Caco-2 (cell line): ENCODE data around the gene AUH. TPM values are rescaled to one million over a fixed set of nuclear protein-coding genes. Genes with fewer than 3 reads are reported as not detected.

Experiments
- BruUV-seq: library from RNA; stranded (reverse); fragments of 400-500 nt; replicated peaks from 2 replicates; lab custom pipeline; 2021; lab: Mats Ljungman, UMichigan
- CTCF ChIA-PET: fragments of 300-600 bp; sonication (Branson Sonifier 250); formaldehyde crosslinking; loops from one replicate; lab custom pipeline; 2022; ENCODE audit warnings: antibody characterized with exemption; lab: Charles Lee
- POLR2A ChIA-PET: fragments of 300-600 bp; sonication (Branson Sonifier 250); formaldehyde crosslinking; loops from one replicate; lab custom pipeline; 2022; ENCODE audit warnings: antibody characterized with exemption; lab: Charles Lee
- DNase-seq, 2 experiments: peaks; one replicate each; pipeline versions ENCODE4 v3.0.0 to v3.0.0-alpha.2; 2020 to 2022
- H3K27me3 ChIP-seq: replicated peaks from 2 replicates; pipeline ENCODE4 v1.6.0; 2011; ENCODE audit warnings: low read length; ENCODE audit not compliant: control insufficient read depth, insufficient read depth
- H3K36me3 ChIP-seq: 2 replicates; pipeline ENCODE4 v1.5.1; 2011; ENCODE audit warnings: low read length; ENCODE audit not compliant: control insufficient read depth, insufficient read depth
- H3K4me1 ChIP-seq: fragments of 250-450 bp; sonication (Bioruptor Pico); 2 replicates; pipeline ENCODE4 v1.5.1; 2020; ENCODE audit warnings: mild to moderate bottlenecking
- H3K4me3 ChIP-seq: 2 replicates; pipeline ENCODE4 v1.5.1; 2011; ENCODE audit warnings: low read depth, mild to moderate bottlenecking, control low read depth, low read length
- H3K9me3 ChIP-seq: fragments of 250-450 bp; sonication (Bioruptor Pico); 2 replicates; pipeline ENCODE4 v1.5.1; 2020; ENCODE audit warnings: mild to moderate bottlenecking, moderate library complexity
- H3K27ac Mint-ChIP-seq: one replicate; pipeline ENCODE4 v1.8.0; 2022; ENCODE audit warnings: mixed read lengths; ENCODE audit not compliant: unreplicated experiment
- H3K27me3 Mint-ChIP-seq: one replicate; pipeline ENCODE4 v1.8.0; 2022; ENCODE audit warnings: mixed read lengths; ENCODE audit not compliant: insufficient read depth, unreplicated experiment
- H3K36me3 Mint-ChIP-seq: one replicate; pipeline ENCODE4 v1.8.0; 2022; ENCODE audit warnings: mild to moderate bottlenecking, mixed read lengths; ENCODE audit not compliant: insufficient read depth, unreplicated experiment
- H3K4me1 Mint-ChIP-seq: one replicate; pipeline ENCODE4 v1.8.0; 2022; ENCODE audit warnings: low read depth, mixed read lengths; ENCODE audit not compliant: unreplicated experiment
- H3K4me3 Mint-ChIP-seq: one replicate; pipeline ENCODE4 v1.8.0; 2022; ENCODE audit warnings: mild to moderate bottlenecking, moderate library complexity, mixed read lengths; ENCODE audit not compliant: unreplicated experiment
- H3K9me3 Mint-ChIP-seq: one replicate; pipeline ENCODE4 v1.8.0; 2022; ENCODE audit warnings: mixed read lengths; ENCODE audit not compliant: unreplicated experiment
- intact Hi-C: fragments of 100-400 bp; cut with micrococcal nuclease; formaldehyde crosslinking; loops from one replicate; pipeline ENCODE4 v1.10.0; 2022; ENCODE audit not compliant: unreplicated experiment
- total RNA-seq: library from RNA; stranded (reverse); gene quantifications from 2 replicates; pipeline ENCODE4 v1.2.3, GENCODE V29; 2022
- TF ChIP-seq, protein P1 (sequence below), 2 experiments: fragments of 200-600 bp in 1 of 2; IDR thresholded peaks; 1 replicate in 1 of 2; 2 replicates in 1 of 2; pipeline versions ENCODE4 v1.5.1 to v1.8.0; 2011 to 2022; ENCODE audit warnings: antibody characterized with exemption in 1 of 2, control low read depth in 1 of 2, inconsistent platforms in 1 of 2, low read depth in 1 of 2, low read length in 1 of 2, mild to moderate bottlenecking in 1 of 2, moderate library complexity in 1 of 2; ENCODE audit not compliant: insufficient read depth in 1 of 2, severe bottlenecking in 1 of 2, unreplicated experiment in 1 of 2

Gene AUH
- total RNA-seq, 1 experiment from 2014 or later = 10.3 TPM

DNA sequence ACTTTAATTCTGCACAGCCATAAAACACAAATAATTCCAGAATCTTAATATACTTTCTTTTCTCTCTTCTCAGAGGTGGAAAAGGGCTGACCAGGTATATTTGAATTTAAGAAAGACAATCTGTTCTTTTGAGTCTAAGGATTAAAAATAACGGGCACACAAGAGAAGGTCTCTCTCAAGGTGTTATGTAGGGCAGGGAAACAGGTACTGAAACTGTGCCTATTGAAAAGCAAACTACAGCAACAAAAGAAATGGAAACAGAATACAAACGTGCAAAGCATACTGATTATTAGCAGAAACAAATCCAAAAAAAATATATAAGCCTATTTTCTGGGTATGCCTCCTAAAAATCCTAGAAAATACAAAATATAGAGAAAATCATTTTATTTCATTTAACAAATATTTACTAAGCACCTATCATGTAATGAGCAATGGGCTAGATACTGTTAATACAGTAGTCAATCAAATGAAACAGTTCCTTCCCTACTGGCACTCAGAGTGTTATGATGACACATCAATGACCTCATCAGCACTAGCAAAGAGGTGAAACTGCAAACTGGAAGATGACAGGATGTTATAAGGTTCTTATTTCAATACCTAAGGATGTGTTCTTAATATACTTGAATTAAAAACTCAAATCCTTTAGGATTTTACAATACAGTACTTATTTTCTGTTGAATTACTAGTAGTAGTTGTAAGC, 87.7 kb downstream of the AUH start:
- Histone ChIP-seq H3K4me3 (no peak overlapping the region), H3K36me3 (no peaks in the 10 kb centered on the region), H3K4me1 (no peaks in the 10 kb centered on the region), H3K9me3 (no peaks in the 10 kb centered on the region), H3K27me3 (no peaks in the 10 kb centered on the region)
- ChIA-PET POLR2A (no interaction called here), CTCF (no interaction called here)
- DNase-seq = no peak
- no peaks in the 10 kb centered on the region for H3K36me3 Mint-ChIP-seq
- BruUV-seq = no TSS peak
- no peak overlapping the region for H3K4me3 Mint-ChIP-seq
- H3K4me1 Mint-ChIP-seq = no peaks in the 10 kb centered on the region
- H3K27me3 Mint-ChIP-seq = no peaks in the 10 kb centered on the region
- H3K27ac Mint-ChIP-seq = no peak overlapping the region
- intact Hi-C loops = no loop called here
- TF ChIP-seq, protein P1, sequence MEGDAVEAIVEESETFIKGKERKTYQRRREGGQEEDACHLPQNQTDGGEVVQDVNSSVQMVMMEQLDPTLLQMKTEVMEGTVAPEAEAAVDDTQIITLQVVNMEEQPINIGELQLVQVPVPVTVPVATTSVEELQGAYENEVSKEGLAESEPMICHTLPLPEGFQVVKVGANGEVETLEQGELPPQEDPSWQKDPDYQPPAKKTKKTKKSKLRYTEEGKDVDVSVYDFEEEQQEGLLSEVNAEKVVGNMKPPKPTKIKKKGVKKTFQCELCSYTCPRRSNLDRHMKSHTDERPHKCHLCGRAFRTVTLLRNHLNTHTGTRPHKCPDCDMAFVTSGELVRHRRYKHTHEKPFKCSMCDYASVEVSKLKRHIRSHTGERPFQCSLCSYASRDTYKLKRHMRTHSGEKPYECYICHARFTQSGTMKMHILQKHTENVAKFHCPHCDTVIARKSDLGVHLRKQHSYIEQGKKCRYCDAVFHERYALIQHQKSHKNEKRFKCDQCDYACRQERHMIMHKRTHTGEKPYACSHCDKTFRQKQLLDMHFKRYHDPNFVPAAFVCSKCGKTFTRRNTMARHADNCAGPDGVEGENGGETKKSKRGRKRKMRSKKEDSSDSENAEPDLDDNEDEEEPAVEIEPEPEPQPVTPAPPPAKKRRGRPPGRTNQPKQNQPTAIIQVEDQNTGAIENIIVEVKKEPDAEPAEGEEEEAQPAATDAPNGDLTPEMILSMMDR (IDR thresholded peaks at IDR 0.05; ENCODE audit: insufficient read depth in 1 of 2, low read depth in 1 of 2, low read length in 1 of 2, severe bottlenecking in 1 of 2, unreplicated experiment in 1 of 2) = no peak
- no peaks in the 10 kb centered on the region for H3K9me3 Mint-ChIP-seq

DNA sequence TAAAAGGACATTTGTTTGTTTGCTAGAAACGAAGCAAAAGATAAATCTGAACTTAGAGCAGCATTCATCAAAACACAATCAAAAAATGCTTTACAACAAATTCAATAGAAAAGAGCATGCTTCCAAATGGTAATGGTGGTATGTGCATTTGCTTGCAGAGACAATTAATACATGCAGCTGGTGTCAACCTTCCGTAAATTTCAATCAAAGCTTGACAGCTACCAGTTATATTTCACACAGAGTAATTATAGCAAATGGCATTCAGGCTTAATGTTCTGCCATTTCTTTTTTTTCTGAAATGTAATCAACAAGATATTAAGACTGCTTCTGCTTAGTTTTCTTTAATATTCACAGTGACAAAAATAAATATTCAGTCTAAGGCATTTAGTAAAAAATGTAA, 90.6 kb downstream of the AUH start:
- POLR2A ChIA-PET = no interaction called here
- H3K4me3 ChIP-seq = no peak overlapping the region
- H3K4me1 ChIP-seq = no peaks in the 10 kb centered on the region
- H3K36me3 Mint-ChIP-seq = no peaks in the 10 kb centered on the region
- TF ChIP-seq, protein P1 (IDR thresholded peaks at IDR 0.05; ENCODE audit: insufficient read depth in 1 of 2, low read depth in 1 of 2, low read length in 1 of 2, severe bottlenecking in 1 of 2, unreplicated experiment in 1 of 2) = no peak
- no peaks in the 10 kb centered on the region for H3K27me3 ChIP-seq
- intact Hi-C loops = no loop called here
- H3K9me3 Mint-ChIP-seq = no peaks in the 10 kb centered on the region
- no peaks in the 10 kb centered on the region for H3K4me1 Mint-ChIP-seq
- no peak overlapping the region for H3K4me3 Mint-ChIP-seq
- no peaks in the 10 kb centered on the region for H3K36me3 ChIP-seq
- DNase-seq = no peak
- BruUV-seq = no TSS peak
- H3K27me3 Mint-ChIP-seq = no peaks in the 10 kb centered on the region
- H3K27ac Mint-ChIP-seq = no peak overlapping the region
- CTCF ChIA-PET = no interaction called here
- H3K9me3 ChIP-seq = no peaks in the 10 kb centered on the region

DNA sequence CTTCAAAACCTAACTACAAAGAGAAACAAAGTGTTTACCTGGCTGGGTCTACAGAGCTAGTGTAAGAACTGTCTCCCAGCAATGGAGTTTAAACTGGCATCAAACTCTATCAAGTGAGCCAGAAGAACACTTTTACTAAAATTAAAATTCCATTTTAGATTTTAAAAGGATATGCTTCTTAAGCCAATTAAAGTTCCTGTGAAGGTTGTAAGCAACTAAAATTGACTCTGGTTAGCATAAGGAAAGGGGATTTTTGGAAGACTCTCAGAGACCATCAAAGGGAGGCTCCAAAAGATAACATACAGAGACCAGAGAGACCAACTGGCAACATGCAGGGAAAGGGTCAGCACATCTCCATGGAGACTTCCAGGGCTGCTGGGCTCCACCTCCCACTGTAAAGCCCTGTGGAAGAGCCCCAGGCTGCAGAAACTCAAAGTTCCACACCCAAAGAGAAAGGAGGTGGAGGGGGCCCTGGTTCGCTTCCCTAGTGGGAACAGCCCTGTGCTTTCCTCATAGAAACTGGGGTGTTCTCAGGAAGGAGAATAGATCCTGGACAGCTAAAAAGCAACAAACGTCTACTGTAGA, 91.7 kb downstream of the AUH start:
- no peaks in the 10 kb centered on the region for H3K4me1 ChIP-seq
- no peaks in the 10 kb centered on the region for H3K9me3 ChIP-seq
- no peak overlapping the region for H3K4me3 Mint-ChIP-seq
- no peaks in the 10 kb centered on the region for H3K27me3 ChIP-seq
- DNase-seq = no peak
- TF ChIP-seq, protein P1 (IDR thresholded peaks at IDR 0.05; ENCODE audit: insufficient read depth in 1 of 2, low read depth in 1 of 2, low read length in 1 of 2, severe bottlenecking in 1 of 2, unreplicated experiment in 1 of 2) = no peak
- H3K36me3 ChIP-seq = no peaks in the 10 kb centered on the region
- ChIA-PET POLR2A (no interaction called here), CTCF (no interaction called here)
- no peaks in the 10 kb centered on the region for H3K27me3 Mint-ChIP-seq
- H3K27ac Mint-ChIP-seq = no peak overlapping the region
- no TSS peak for BruUV-seq
- H3K4me1 Mint-ChIP-seq = no peaks in the 10 kb centered on the region
- intact Hi-C loops = no loop called here
- no peaks in the 10 kb centered on the region for H3K9me3 Mint-ChIP-seq
- H3K36me3 Mint-ChIP-seq = no peaks in the 10 kb centered on the region
- no peak overlapping the region for H3K4me3 ChIP-seq
